GM18517 (cell line): Measurements from ENCODE around the gene FFAR3.
"Not testable (repeated sequence)": the region's sequence is repeated elsewhere in the genome, so short reads cannot be mapped to it uniquely, and the experiment has no call there.

Experiments used
- ATAC-seq: cut with Tn5 transposase; IDR thresholded peaks from one replicate; pipeline ENCODE4 v1.9.1; 2021; ENCODE audit warnings: mild to moderate bottlenecking, moderate library complexity; ENCODE audit not compliant: unreplicated experiment

The FFAR3 gene

GRCh38 chr19:35399948-35400772 lies 41.9 kb downstream of the FFAR3 start:
- ATAC-seq: no peak

GRCh38 chr19:35400773-35401100 lies 42.5 kb downstream of the FFAR3 start:
- no peak for ATAC-seq

GRCh38 chr19:35401416-35401815 lies 43.2 kb downstream of the FFAR3 start:
- not testable (repeated sequence) for ATAC-seq

GRCh38 chr19:35403116-35403760 lies 45.0 kb downstream of the FFAR3 start:
- ATAC-seq: no peak

- no peak for ATAC-seq
Observed at GRCh38 chr19:35404879-35405622, 46.8 kb downstream of the FFAR3 start.

GRCh38 chr19:35407619-35408018 lies 49.4 kb downstream of the FFAR3 start:
- no peak for ATAC-seq

- peak; percentile 69 for ATAC-seq
Observed at GRCh38 chr19:35408284-35409171, 50.3 kb downstream of the FFAR3 start.

- ATAC-seq: no peak
Observed at GRCh38 chr19:35409191-35409590, 50.9 kb downstream of the FFAR3 start.
